ENCODE results near the gene STRIP2. TPM values are rescaled to one million over a fixed set of nuclear protein-coding genes. Genes with fewer than 3 reads are reported as not detected.

The STRIP2 gene
- total RNA-seq, 2 donors from 2014 or later = 0.67 to 2.1 TPM

GRCh38 chr7:129452589-129453231, 18.5 kb downstream of the STRIP2 start:
- Mint-ChIP-seq H3K4me1 (no peaks in the 10 kb centered on the region), H3K36me3 (ENCODE audit: low read depth) (no peaks in the 10 kb centered on the region), H3K27me3 (no peaks in the 10 kb centered on the region), H3K4me3 (no peak overlapping the region), H3K27ac (no peak overlapping the region)
- no peaks in the 10 kb centered on the region for H3K9me3 ChIP-seq (ENCODE audit: control insufficient read depth, low read length, poor library complexity, severe bottlenecking)
- ATAC-seq (no peak), DNase-seq (no peak)

GRCh38 chr7:129453510-129454248, 19.4 kb downstream of the STRIP2 start:
- no peak for DNase-seq
- no peak for ATAC-seq
- H3K27ac Mint-ChIP-seq = no peak overlapping the region
- no peaks in the 10 kb centered on the region for H3K9me3 ChIP-seq (ENCODE audit: control insufficient read depth, low read length, poor library complexity, severe bottlenecking)
- no peak overlapping the region for H3K4me3 Mint-ChIP-seq
- H3K36me3 Mint-ChIP-seq (ENCODE audit: low read depth) = no peaks in the 10 kb centered on the region
- H3K4me1 Mint-ChIP-seq = no peaks in the 10 kb centered on the region
- no peaks in the 10 kb centered on the region for H3K27me3 Mint-ChIP-seq

- Mint-ChIP-seq H3K27ac (no peak overlapping the region), H3K4me1 (no peaks in the 10 kb centered on the region), H3K36me3 (ENCODE audit: low read depth) (no peaks in the 10 kb centered on the region), H3K4me3 (no peak overlapping the region), H3K27me3 (no peaks in the 10 kb centered on the region)
- no peaks in the 10 kb centered on the region for H3K9me3 ChIP-seq (ENCODE audit: control insufficient read depth, low read length, poor library complexity, severe bottlenecking)
- DNase-seq = no peak
- ATAC-seq = no peak
These were observed 20.0 kb downstream of the STRIP2 start for GRCh38 chr7:129454249-129454551.

GRCh38 chr7:129456421-129456820, 22.2 kb downstream of the STRIP2 start:
- ATAC-seq (no peak), DNase-seq (no peak)
- Mint-ChIP-seq H3K4me1 (no peaks in the 10 kb centered on the region), H3K27me3 (no peaks in the 10 kb centered on the region), H3K4me3 (no peak overlapping the region), H3K36me3 (ENCODE audit: low read depth) (no peaks in the 10 kb centered on the region), H3K27ac (no peak overlapping the region)
- H3K9me3 ChIP-seq (ENCODE audit: control insufficient read depth, low read length, poor library complexity, severe bottlenecking) = no peaks in the 10 kb centered on the region

GRCh38 chr7:129457101-129457500, 22.9 kb downstream of the STRIP2 start:
- no peaks in the 10 kb centered on the region for H3K9me3 ChIP-seq (ENCODE audit: control insufficient read depth, low read length, poor library complexity, severe bottlenecking)
- H3K4me3 Mint-ChIP-seq = no peak overlapping the region
- H3K27me3 Mint-ChIP-seq = no peaks in the 10 kb centered on the region
- ATAC-seq = no peak
- H3K27ac Mint-ChIP-seq = no peak overlapping the region
- H3K36me3 Mint-ChIP-seq (ENCODE audit: low read depth) = no peaks in the 10 kb centered on the region
- no peaks in the 10 kb centered on the region for H3K4me1 Mint-ChIP-seq
- no peak for DNase-seq

GRCh38 chr7:129458171-129458570, 23.9 kb downstream of the STRIP2 start:
- ATAC-seq (no peak), DNase-seq (no peak)
- Mint-ChIP-seq H3K27ac (no peak overlapping the region), H3K27me3 (no peaks in the 10 kb centered on the region), H3K4me1 (no peaks in the 10 kb centered on the region), H3K4me3 (no peak overlapping the region), H3K36me3 (ENCODE audit: low read depth) (no peaks in the 10 kb centered on the region)
- H3K9me3 ChIP-seq (ENCODE audit: control insufficient read depth, low read length, poor library complexity, severe bottlenecking) = no peaks in the 10 kb centered on the region

GRCh38 chr7:129461809-129462208, 27.6 kb downstream of the STRIP2 start:
- ATAC-seq = no peak

GRCh38 chr7:129462420-129462819, 28.2 kb downstream of the STRIP2 start:
- ATAC-seq = no peak
- H3K4me1 Mint-ChIP-seq = no peaks in the 10 kb centered on the region
- H3K4me3 Mint-ChIP-seq = no peak overlapping the region

More at GRCh38 chr7:129461809-129462208, 27.6 kb downstream of the STRIP2 start:
- Mint-ChIP-seq H3K27me3 (no peaks in the 10 kb centered on the region), H3K4me3 (no peak overlapping the region), H3K36me3 (ENCODE audit: low read depth) (no peaks in the 10 kb centered on the region), H3K4me1 (no peaks in the 10 kb centered on the region), H3K27ac (no peak overlapping the region)
- DNase-seq = no peak
- H3K9me3 ChIP-seq (ENCODE audit: control insufficient read depth, low read length, poor library complexity, severe bottlenecking) = no peaks in the 10 kb centered on the region

GRCh38 chr7:129464194-129464593, 30.0 kb downstream of the STRIP2 start:
- DNase-seq (no peak), ATAC-seq (no peak)
- no peaks in the 10 kb centered on the region for H3K27me3 Mint-ChIP-seq
- H3K4me3 Mint-ChIP-seq = no peak overlapping the region
- no peak overlapping the region for H3K27ac Mint-ChIP-seq
- H3K9me3 ChIP-seq (ENCODE audit: control insufficient read depth, low read length, poor library complexity, severe bottlenecking) = no peaks in the 10 kb centered on the region
- H3K36me3 Mint-ChIP-seq (ENCODE audit: low read depth) = no peaks in the 10 kb centered on the region
- no peaks in the 10 kb centered on the region for H3K4me1 Mint-ChIP-seq

More at GRCh38 chr7:129462420-129462819, 28.2 kb downstream of the STRIP2 start:
- no peaks in the 10 kb centered on the region for H3K27me3 Mint-ChIP-seq
- DNase-seq = no peak
- no peak overlapping the region for H3K27ac Mint-ChIP-seq
- H3K9me3 ChIP-seq (ENCODE audit: control insufficient read depth, low read length, poor library complexity, severe bottlenecking) = no peaks in the 10 kb centered on the region
- no peaks in the 10 kb centered on the region for H3K36me3 Mint-ChIP-seq (ENCODE audit: low read depth)

GRCh38 chr7:129465080-129465479, 30.8 kb downstream of the STRIP2 start:
- no peak overlapping the region for H3K27ac Mint-ChIP-seq
- DNase-seq = no peak
- no peaks in the 10 kb centered on the region for H3K27me3 Mint-ChIP-seq
- no peaks in the 10 kb centered on the region for H3K36me3 Mint-ChIP-seq (ENCODE audit: low read depth)
- H3K4me1 Mint-ChIP-seq = no peaks in the 10 kb centered on the region
- H3K9me3 ChIP-seq (ENCODE audit: control insufficient read depth, low read length, poor library complexity, severe bottlenecking) = no peaks in the 10 kb centered on the region
- H3K4me3 Mint-ChIP-seq = no peak overlapping the region
- no peak for ATAC-seq

GRCh38 chr7:129466796-129467195, 32.6 kb downstream of the STRIP2 start:
- H3K36me3 Mint-ChIP-seq (ENCODE audit: low read depth) = no peaks in the 10 kb centered on the region
- no peaks in the 10 kb centered on the region for H3K27me3 Mint-ChIP-seq
- no peak for ATAC-seq
- no peak overlapping the region for H3K27ac Mint-ChIP-seq
- H3K9me3 ChIP-seq (ENCODE audit: control insufficient read depth, low read length, poor library complexity, severe bottlenecking) = no peaks in the 10 kb centered on the region
- DNase-seq = no peak
- H3K4me3 Mint-ChIP-seq = no peak overlapping the region
- H3K4me1 Mint-ChIP-seq = no peaks in the 10 kb centered on the region

GRCh38 chr7:129468087-129468486, 33.9 kb downstream of the STRIP2 start:
- H3K27ac Mint-ChIP-seq = no peak overlapping the region
- no peaks in the 10 kb centered on the region for H3K36me3 Mint-ChIP-seq (ENCODE audit: low read depth)
- H3K4me1 Mint-ChIP-seq = no peaks in the 10 kb centered on the region
- H3K27me3 Mint-ChIP-seq = no peaks in the 10 kb centered on the region
- no peak for ATAC-seq
- DNase-seq = no peak
- H3K9me3 ChIP-seq (ENCODE audit: control insufficient read depth, low read length, poor library complexity, severe bottlenecking) = no peaks in the 10 kb centered on the region
- no peak overlapping the region for H3K4me3 Mint-ChIP-seq

- ATAC-seq = no peak
- H3K27me3 Mint-ChIP-seq = no peaks in the 10 kb centered on the region
- no peak for DNase-seq
- H3K4me1 Mint-ChIP-seq = no peaks in the 10 kb centered on the region
- H3K27ac Mint-ChIP-seq = no peak overlapping the region
- no peak overlapping the region for H3K4me3 Mint-ChIP-seq
- H3K36me3 Mint-ChIP-seq (ENCODE audit: low read depth) = no peaks in the 10 kb centered on the region
- no peaks in the 10 kb centered on the region for H3K9me3 ChIP-seq (ENCODE audit: control insufficient read depth, low read length, poor library complexity, severe bottlenecking)
These were observed 34.3 kb downstream of the STRIP2 start for GRCh38 chr7:129468547-129468946.

- Mint-ChIP-seq H3K4me3 (no peak overlapping the region), H3K27me3 (no peaks in the 10 kb centered on the region), H3K27ac (no peak overlapping the region), H3K36me3 (ENCODE audit: low read depth) (no peaks in the 10 kb centered on the region), H3K4me1 (no peaks in the 10 kb centered on the region)
- no peaks in the 10 kb centered on the region for H3K9me3 ChIP-seq (ENCODE audit: control insufficient read depth, low read length, poor library complexity, severe bottlenecking)
- DNase-seq (no peak), ATAC-seq (no peak)
These were observed 35.7 kb downstream of the STRIP2 start for GRCh38 chr7:129469930-129470329.
